Transverse colon (tissue), 4 donors: ENCODE data around the gene USP20.

Source experiments
- CTCF ChIP-seq, 5 experiments: fragments of 200-600 bp in 3 of 5; fragments of 450-650 bp in 2 of 5; sonication (generic) in 3 of 5; IDR thresholded peaks; 1 replicate in 2 of 5; 2 replicates in 3 of 5; pipeline ENCODE4 v1.5.1; 2016 to 2017; ENCODE audit warnings: antibody characterized with exemption in 5 of 5, inconsistent platforms in 3 of 5, mild to moderate bottlenecking in 2 of 5, moderate library complexity in 1 of 5
- POLR2AphosphoS5 ChIP-seq, 3 donors: sonication (generic); formaldehyde crosslinking; IDR thresholded peaks; one replicate each; pipeline ENCODE4 v1.6.1; 2016; ENCODE audit warnings: antibody characterized with exemption in 3 of 3

- TF ChIP-seq CTCF (IDR thresholded peaks at IDR 0.05) (no peak), POLR2AphosphoS5 (IDR thresholded peaks at IDR 0.05) (no peak)
These were observed 31.6 kb upstream of the USP20 start for GRCh38 chr9:129803676-129804060.
